B cell (primary cell): ENCODE results near the gene PC. TPM values are rescaled to one million over a fixed set of nuclear protein-coding genes. Genes with fewer than 3 reads are reported as not detected.

Experiments
- ATAC-seq: fragments of 200-7000 bp; cut with Tn5 transposase; one replicate; pipeline ENCODE4 v1.10.0; 2021; ENCODE audit warnings: low read depth, mild to moderate bottlenecking, moderate number of reproducible peaks, moderate library complexity
- CTCF ChIA-PET: fragments of 350-600 bp; sonication (Branson Sonifier 250); formaldehyde crosslinking; loops from one replicate; lab custom pipeline; 2021; ENCODE audit warnings: antibody characterized with exemption, inconsistent platforms; lab: Charles Lee
- POLR2A ChIA-PET: fragments of 350-600 bp; sonication (Branson Sonifier 250); formaldehyde crosslinking; loops from one replicate; lab custom pipeline; 2021; ENCODE audit warnings: antibody characterized with exemption; lab: Charles Lee
- DNase-seq: peaks from one replicate; pipeline ENCODE4 v3.0.0; 2013
- H2AFZ ChIP-seq: 2 replicates; pipeline ENCODE4 v1.6.1; 2012; ENCODE audit warnings: mild to moderate bottlenecking, low read depth, low read length; ENCODE audit not compliant: insufficient read depth, poor library complexity, severe bottlenecking
- H3K27ac ChIP-seq, 2 donors: 1 replicate in 1 of 2; 2 replicates in 1 of 2; pipeline ENCODE4 v1.5.1; 2012 to 2013; ENCODE audit warnings: low read length in 2 of 2, mild to moderate bottlenecking in 2 of 2, moderate library complexity in 1 of 2
- H3K27me3 ChIP-seq, 4 experiments: fragments of 200-600 bp in 1 of 4; sonication (generic) in 1 of 4; replicated peaks in 1 of 4; 1 replicate in 2 of 4; 2 replicates in 2 of 4; pipeline versions ENCODE4 v1.6.1 to v1.7.0; 2013 to 2016; ENCODE audit warnings: low read length in 3 of 4, mild to moderate bottlenecking in 2 of 4, mixed read lengths in 1 of 4, moderate library complexity in 1 of 4; ENCODE audit not compliant: insufficient read depth in 4 of 4, control insufficient read depth in 3 of 4; ENCODE audit errors: control extremely low read depth in 1 of 4
- H3K36me3 ChIP-seq, 2 experiments: replicated peaks in 1 of 2; 1 replicate in 1 of 2; 2 replicates in 1 of 2; pipeline versions ENCODE4 v1.6.1 to v1.7.1; 2013; ENCODE audit warnings: low read length in 1 of 2; ENCODE audit not compliant: insufficient read depth in 2 of 2, control insufficient read depth in 1 of 2; ENCODE audit errors: control extremely low read depth in 1 of 2, extremely low read depth in 1 of 2
- H3K4me1 ChIP-seq, 2 donors: fragments of 200-600 bp in 1 of 2; sonication (generic) in 1 of 2; 1 replicate in 1 of 2; 2 replicates in 1 of 2; pipeline versions ENCODE4 v1.5.1 to v1.6.1; 2013 to 2017; ENCODE audit warnings: low read length in 2 of 2; ENCODE audit not compliant: control insufficient read depth in 2 of 2, insufficient read depth in 2 of 2
- H3K4me2 ChIP-seq: replicated peaks from 2 replicates; pipeline ENCODE3; 2012; ENCODE audit warnings: mild to moderate bottlenecking, low read depth, low read length; ENCODE audit not compliant: poor library complexity, severe bottlenecking
- H3K4me3 ChIP-seq, 5 experiments: fragments of 200-600 bp in 1 of 5; sonication (generic) in 1 of 5; 1 replicate in 3 of 5; 2 replicates in 2 of 5; pipeline versions ENCODE4 v1.5.1 to v1.7.0; 2011 to 2016; ENCODE audit warnings: low read length in 4 of 5, mild to moderate bottlenecking in 4 of 5, low read depth in 2 of 5, control low read depth in 1 of 5, moderate library complexity in 1 of 5; ENCODE audit not compliant: insufficient read depth in 1 of 5; ENCODE audit errors: control extremely low read depth in 1 of 5, extremely low read depth in 1 of 5
- H3K79me2 ChIP-seq: fragments of 200-600 bp; sonication (generic); one replicate; pipeline ENCODE4 v1.6.0; 2016; ENCODE audit warnings: low read length; ENCODE audit not compliant: control insufficient read depth, insufficient read depth
- H3K9ac ChIP-seq: fragments of 200-600 bp; sonication (generic); 2 replicates; pipeline ENCODE4 v1.6.1; 2017; ENCODE audit warnings: mild to moderate bottlenecking, low read length, moderate library complexity
- H3K9me3 ChIP-seq, 3 donors: one replicate each; pipeline versions ENCODE4 v1.6.1 to v1.7.1; 2013; ENCODE audit warnings: low read length in 2 of 3; ENCODE audit not compliant: control insufficient read depth in 2 of 3, insufficient read depth in 1 of 3; ENCODE audit errors: control extremely low read depth in 1 of 3
- H4K20me1 ChIP-seq: 2 replicates; pipeline ENCODE4 v1.6.0; 2012; ENCODE audit warnings: mild to moderate bottlenecking, low read length; ENCODE audit not compliant: insufficient read depth, control insufficient read depth, poor library complexity, severe bottlenecking
- H3K27ac Mint-ChIP-seq: one replicate; pipeline ENCODE4 v1.8.0; 2021; ENCODE audit warnings: mixed read lengths
- H3K27me3 Mint-ChIP-seq: one replicate; pipeline ENCODE4 v1.8.0; 2021; ENCODE audit warnings: mixed read lengths
- H3K4me1 Mint-ChIP-seq: one replicate; pipeline ENCODE4 v1.8.0; 2021; ENCODE audit warnings: mixed read lengths
- H3K4me3 Mint-ChIP-seq: one replicate; pipeline ENCODE4 v1.8.0; 2021; ENCODE audit warnings: mixed read lengths
- H3K9me3 Mint-ChIP-seq: one replicate; pipeline ENCODE4 v1.8.0; 2022; ENCODE audit warnings: mixed read lengths; ENCODE audit not compliant: insufficient read depth
- CTCF ChIP-seq: fragments of 200-600 bp; IDR thresholded peaks from one replicate; pipeline ENCODE4 v1.8.0; 2022; ENCODE audit warnings: antibody characterized with exemption, mild to moderate bottlenecking
- EZH2 ChIP-seq: IDR thresholded peaks from 2 replicates; pipeline ENCODE4 v1.6.1; 2012; ENCODE audit warnings: borderline replicate concordance, low read depth, mild to moderate bottlenecking, moderate library complexity, low read length; ENCODE audit not compliant: insufficient read depth, poor library complexity, severe bottlenecking
- WGBS: methylation state at CpG from one replicate; pipeline ENCODE4 v1.1.5; 2013; ENCODE audit warnings: missing lambda C conversion rate; ENCODE audit not compliant: insufficient coverage; 5-methylcytosine and 5-hydroxymethylcytosine counted together
- intact Hi-C: fragments of 100-400 bp; cut with micrococcal nuclease; formaldehyde crosslinking; loops from one replicate; pipeline ENCODE4 v1.10.0; 2022
- polyA plus RNA-seq: library from polyadenylated mRNA; depleted of rRNA; stranded (reverse); fragments of >200 nt; gene quantifications from 2 replicates; pipeline ENCODE4 v1.2.3, GENCODE V29; 2012
- total RNA-seq, 2 donors: library from RNA; stranded (reverse); fragments of 120-200 nt in 1 of 2; gene quantifications; 1 replicate in 1 of 2; 2 replicates in 1 of 2; pipeline versions ENCODE4 v1.2.3 to v1.2.4, GENCODE V29; 2013 to 2022

PC gene
- total and polyA plus RNA-seq, 2 donors (not counting 1 experiment from before 2014, with no cell fraction given): 1.5 to 4.4 TPM

- DNase-seq: peak; percentile 8
- H3K4me2 ChIP-seq: no peak overlapping the region
- no peak overlapping the region for H2AFZ ChIP-seq
- Mint-ChIP-seq H3K4me1 (peaks cover 12% of the 10 kb centered on the region), H3K27ac (no peak overlapping the region), H3K4me3 (no peak overlapping the region), H3K9me3 (no peaks in the 10 kb centered on the region), H3K27me3 (peaks cover 9% of the 10 kb centered on the region)
- no peak overlapping the region for H3K27ac ChIP-seq
- no peak for TF ChIP-seq EZH2
- no peak for TF ChIP-seq CTCF
- H3K36me3 ChIP-seq: no peaks in the 10 kb centered on the region
- H3K79me2 ChIP-seq: no peaks in the 10 kb centered on the region
- WGBS: 93% methylated on average over 37 of the region's 39 CpGs
- intact Hi-C loops: no loop called here
- H3K4me3 ChIP-seq: no peak overlapping the region
- H3K9me3 ChIP-seq: no peaks in the 10 kb centered on the region
- no peak overlapping the region for H3K9ac ChIP-seq
- ChIA-PET CTCF (no interaction called here), POLR2A (no interaction called here)
- H4K20me1 ChIP-seq: no peaks in the 10 kb centered on the region
- peaks cover 4 to 10% of the 10 kb centered on the region in 2 donors for H3K4me1 ChIP-seq
- ATAC-seq: no peak
- no peaks in the 10 kb centered on the region for H3K27me3 ChIP-seq
Observed at GRCh38 chr11:66870616-66871520, 87.3 kb downstream of the PC start.

GRCh38 chr11:66870131-66870530 lies 88.1 kb downstream of the PC start:
- Histone ChIP-seq H3K9ac (no peak overlapping the region), H3K4me3 (no peak overlapping the region), H3K27me3 (no peaks in the 10 kb centered on the region), H3K4me2 (no peak overlapping the region), H3K4me1 (peaks cover 4 to 10% of the 10 kb centered on the region in 2 donors), H4K20me1 (no peaks in the 10 kb centered on the region), H3K27ac (no peak overlapping the region), H2AFZ (no peak overlapping the region), H3K9me3 (no peaks in the 10 kb centered on the region), H3K79me2 (no peaks in the 10 kb centered on the region), H3K36me3 (no peaks in the 10 kb centered on the region)
- intact Hi-C loops: no loop called here
- H3K4me3 Mint-ChIP-seq: no peak overlapping the region
- H3K27me3 Mint-ChIP-seq: peaks cover 9% of the 10 kb centered on the region
- no peaks in the 10 kb centered on the region for H3K9me3 Mint-ChIP-seq
- DNase-seq: no peak
- CTCF ChIA-PET: interaction anchor here (1.0 kb wide), 1 partner anchor 175 kb away, joined by 3 read pairs; no protein-coding TSS in a partner anchor
- TF ChIP-seq CTCF: no peak
- TF ChIP-seq EZH2: no peak
- 95% methylated on average over 6 of the region's 16 CpGs for WGBS
- H3K27ac Mint-ChIP-seq: no peak overlapping the region
- POLR2A ChIA-PET: interaction anchor here (0.6 kb wide), 1 partner anchor 167 kb away, joined by 7 read pairs; no protein-coding TSS in a partner anchor
- peaks cover 12% of the 10 kb centered on the region for H3K4me1 Mint-ChIP-seq
- no peak for ATAC-seq
